ENCODE measurements around the gene RBPJL. TPM values are rescaled to one million over a fixed set of nuclear protein-coding genes. Genes with fewer than 3 reads are reported as not detected.

The RBPJL gene
- total and polyA plus RNA-seq, 2 of the 13 experiments (the other 11 are each of a cell fraction or from before 2014, with no cell fraction given): not detected

- 0 out of 2 replicates have a peak, but pooled peaks have one; percentile 31 for TF ChIP-seq TBX2 (CRISPR knock-in tag; IDR thresholded peaks at IDR 0.05; ENCODE audit: borderline replicate concordance)
- no peak for TF ChIP-seq ZNF33B (CRISPR knock-in tag; IDR thresholded peaks at IDR 0.05)
- TF ChIP-seq ZMYM3 (CRISPR knock-in tag; IDR thresholded peaks at IDR 0.05): peak; percentile 75; the same call in 1 of the 2 replicates
- peak; percentile 98 for TF ChIP-seq CHD4 (IDR thresholded peaks at IDR 0.05; ENCODE audit: borderline replicate concordance, low read length)
- TF ChIP-seq ADNP (CRISPR knock-in tag; IDR thresholded peaks at IDR 0.05): 0 out of 2 replicates have a peak, but pooled peaks have one; percentile 28
- peak; percentile 53; the same call in 1 of the 2 replicates for TF ChIP-seq RCOR2 (CRISPR knock-in tag; IDR thresholded peaks at IDR 0.05)
- no peak for TF ChIP-seq ZKSCAN1 (IDR thresholded peaks at IDR 0.05; ENCODE audit: low read length)
- TF ChIP-seq ZNF629 (CRISPR knock-in tag; conservative IDR thresholded peaks at IDR 0.05): peak; percentile 96
- TF ChIP-seq NFE2 (CRISPR knock-in tag; IDR thresholded peaks at IDR 0.05): no peak
- no peak for TF ChIP-seq SRSF4 (IDR thresholded peaks at IDR 0.05; ENCODE audit: low read depth, low read length, poor library complexity, severe bottlenecking)
- TF ChIP-seq POLR2AphosphoS2 (IDR thresholded peaks at IDR 0.05; ENCODE audit: low read depth, low read length): no peak
- peak; percentile 54; the same call in 1 of the 2 replicates for TF ChIP-seq KDM1A (CRISPR knock-in tag; IDR thresholded peaks at IDR 0.05)
- TF ChIP-seq ZFX (CRISPR knock-in tag; IDR thresholded peaks at IDR 0.05; ENCODE audit: low read depth): no peak
- Histone ChIP-seq H2AFZ (ENCODE audit: low read length) (no peak overlapping the region), H3K9me3 (ENCODE audit: low read length) (no peaks in the 10 kb centered on the region), H3K4me3 (replicated peaks in 1 of 3; ENCODE audit: insufficient read depth in 1 of 3, low read depth in 2 of 3, low read length in 3 of 3) (no peak overlapping the region), H3K4me2 (ENCODE audit: low read depth, low read length) (no peak overlapping the region), H3K27me3 (ENCODE audit: control insufficient read depth in 1 of 2, insufficient read depth in 2 of 2, low read length in 2 of 2) (no peaks in the 10 kb centered on the region), H3K79me2 (ENCODE audit: insufficient read depth, low read length) (no peaks in the 10 kb centered on the region), H3K9ac (ENCODE audit: insufficient read depth, low read depth, low read length) (no peak overlapping the region), H3K36me3 (replicated peaks in 1 of 2; ENCODE audit: control insufficient read depth in 1 of 2, insufficient read depth in 2 of 2, low read length in 2 of 2) (peaks cover 42 to 62% of the 10 kb centered on the region in 2 experiments), H4K20me1 (ENCODE audit: insufficient read depth, low read length) (no peaks in the 10 kb centered on the region), H3K4me1 (ENCODE audit: insufficient read depth, low read length) (no peaks in the 10 kb centered on the region), H3K27ac (ENCODE audit: extremely low read length, insufficient read depth, low read length) (no peak overlapping the region)
- no peak for FAIRE-seq
- no TSS peak for BruUV-seq (replicated peaks)
- DNase-seq (ENCODE audit: low spot score): no peak
- peak; percentile 35 for ATAC-seq
- POLR2A ChIA-PET: interaction anchor here (1.0 to 2.0 kb wide), 3 partner anchors 13 to 33 kb away, joined by 3 to 8 read pairs (median 5); partner anchors contain the start of gene SYS1
- intact Hi-C loops (cut with micrococcal nuclease; ENCODE audit: unreplicated experiment) (no loop called here), in situ Hi-C loops (cut with HindIII; ENCODE audit: extremely low pct_ligation_motif_present, low pct_unique_long_range_greater_than_20kb) (no loop called here)
- 72% methylated on average over 7 of the region's 7 CpGs for WGBS (ENCODE audit: low lambda C conversion rate)
- CTCF ChIA-PET (ENCODE audit: low intra/inter-chr PET ratio, low total read pairs): no interaction called here
Observed at GRCh38 chr20:45329497-45330319, 23.1 kb downstream of the RBPJL start.

All from HepG2 (cell line).